Nephron progenitor cell (in vitro differentiated cells): ENCODE results near the gene EHD1.

ENCODE experiments used
- DNase-seq: peaks from one replicate; pipeline ENCODE4 v3.0.0; 2021
- H3K27ac Mint-ChIP-seq: 2 replicates; pipeline ENCODE4 v1.8.0; 2021; ENCODE audit warnings: mild to moderate bottlenecking, moderate library complexity, mixed read lengths
- H3K27me3 Mint-ChIP-seq: 2 replicates; pipeline ENCODE4 v1.8.0; 2021; ENCODE audit warnings: mild to moderate bottlenecking, low read depth, mixed read lengths; ENCODE audit not compliant: poor library complexity
- H3K36me3 Mint-ChIP-seq: 2 replicates; pipeline ENCODE4 v1.8.0; 2021; ENCODE audit warnings: low read depth, mixed read lengths
- H3K4me1 Mint-ChIP-seq: 2 replicates; pipeline ENCODE4 v1.8.0; 2021; ENCODE audit warnings: mixed read lengths
- H3K4me3 Mint-ChIP-seq: 2 replicates; pipeline ENCODE4 v1.8.0; 2021; ENCODE audit warnings: mild to moderate bottlenecking, moderate library complexity, mixed read lengths
- H3K9me3 Mint-ChIP-seq: 2 replicates; pipeline ENCODE4 v1.8.0; 2021; ENCODE audit warnings: mild to moderate bottlenecking, moderate library complexity, mixed read lengths
- CTCF ChIP-seq: fragments of 200-600 bp; sonication (generic); IDR thresholded peaks from 2 replicates; pipeline ENCODE4 v1.5.0; 2021; ENCODE audit warnings: antibody characterized with exemption

Gene EHD1

DNA sequence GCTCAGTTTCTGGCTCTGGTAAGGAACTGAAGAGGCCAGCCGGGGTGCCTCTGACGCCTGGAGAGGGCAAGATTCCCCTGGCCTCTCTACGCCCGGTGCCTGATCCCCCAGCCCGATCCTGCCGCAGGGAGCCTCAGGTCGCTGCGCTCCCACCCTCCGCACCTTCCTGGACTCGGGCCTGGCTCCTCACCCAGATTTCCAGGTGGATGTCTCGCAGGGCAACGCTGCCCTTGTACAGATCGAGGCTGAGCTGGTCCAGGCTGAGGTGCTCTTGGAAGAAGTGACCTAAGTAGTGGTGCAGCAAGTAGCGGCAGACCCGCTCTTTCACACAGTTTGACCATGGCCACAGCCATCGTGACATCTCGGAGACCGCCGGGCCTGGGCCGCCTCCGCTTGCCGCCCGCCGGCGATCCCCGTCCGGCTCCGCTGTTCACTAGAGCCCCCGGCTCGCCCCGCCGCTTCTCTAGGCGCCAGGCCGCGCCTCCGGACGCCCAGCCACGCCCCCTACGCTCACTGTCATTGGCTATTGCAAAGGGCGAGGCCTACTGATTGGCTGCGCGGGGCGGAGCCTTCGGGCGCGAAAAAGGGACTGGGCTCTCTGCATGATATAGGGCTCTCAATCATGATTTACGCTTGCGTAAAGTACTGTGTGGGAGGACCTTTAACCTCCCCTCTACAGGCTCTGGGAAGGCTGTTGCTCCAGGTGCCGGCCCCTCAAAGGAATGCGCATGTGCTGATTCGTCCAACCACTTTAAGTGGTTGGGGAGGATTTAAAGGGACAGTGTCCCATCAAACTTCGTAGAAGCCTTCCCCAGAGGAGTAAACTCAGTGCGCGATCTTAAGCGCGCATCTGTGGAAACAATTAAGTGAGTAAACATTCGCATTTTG lies 38.6 kb upstream of the EHD1 start, which contains the start of gene ATG2A:
ATG2A (minus strand) TSS at position 435 of the 888 bp plus-strand sequence; CDS start at position 361, 74 bp downstream.
- H3K27me3 Mint-ChIP-seq, result peaks cover 4% of the 10 kb centered on the region
- H3K4me3 Mint-ChIP-seq, result peak within 1 kb of the TSS; percentile 91
- peaks cover 5% of the 10 kb centered on the region for H3K36me3 Mint-ChIP-seq
- TF ChIP-seq CTCF, result no peak
- peaks cover 56% of the 10 kb centered on the region for H3K4me1 Mint-ChIP-seq
- peak within 1 kb of the TSS; percentile 99 for H3K27ac Mint-ChIP-seq
- DNase-seq, result peak; percentile 99
- no peaks in the 10 kb centered on the region for H3K9me3 Mint-ChIP-seq

DNA sequence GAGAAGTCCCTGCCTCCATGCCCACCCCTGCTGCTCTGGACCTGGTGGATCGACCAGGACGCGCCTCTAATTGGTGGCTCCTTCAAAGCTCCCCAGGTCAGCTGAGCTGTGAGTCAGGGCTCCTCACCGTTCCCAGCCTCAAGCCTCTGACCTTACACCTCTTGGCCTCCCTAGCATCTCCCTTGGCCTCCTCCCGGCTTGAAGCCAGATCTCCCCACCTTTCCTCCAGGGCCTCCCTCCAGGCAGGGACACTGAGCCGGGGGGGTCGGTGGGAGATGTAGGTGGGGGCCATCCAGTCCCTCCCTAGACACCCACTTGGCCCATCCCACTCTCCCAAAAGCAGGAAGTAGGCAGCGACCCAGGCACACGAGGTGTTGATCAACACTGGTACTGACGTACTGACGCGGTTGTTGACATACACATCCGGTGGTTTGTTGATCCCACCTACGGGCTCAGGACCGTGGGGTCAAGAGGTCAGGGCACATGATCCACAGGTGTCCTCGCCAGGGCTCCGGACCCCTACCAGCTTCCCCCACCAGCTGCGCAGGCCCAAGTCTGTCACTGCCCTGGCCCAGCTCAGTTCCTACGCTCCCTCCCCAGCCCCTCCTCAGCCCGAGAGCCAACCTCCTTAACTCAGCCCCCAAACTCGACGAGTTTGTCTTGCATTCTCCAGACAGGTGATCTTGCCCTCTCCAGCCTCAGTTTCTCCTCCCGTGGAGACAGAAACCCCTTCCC lies 37.8 kb upstream of the EHD1 start:
- Mint-ChIP-seq H3K9me3 (no peaks in the 10 kb centered on the region), H3K4me1 (peaks cover 50% of the 10 kb centered on the region), H3K36me3 (peaks cover 11% of the 10 kb centered on the region), H3K27me3 (peaks cover 4% of the 10 kb centered on the region), H3K27ac (peak overlapping the region; percentile 97), H3K4me3 (peak overlapping the region; percentile 91)
- peak; percentile 35 for DNase-seq
- TF ChIP-seq CTCF, result no peak

DNA sequence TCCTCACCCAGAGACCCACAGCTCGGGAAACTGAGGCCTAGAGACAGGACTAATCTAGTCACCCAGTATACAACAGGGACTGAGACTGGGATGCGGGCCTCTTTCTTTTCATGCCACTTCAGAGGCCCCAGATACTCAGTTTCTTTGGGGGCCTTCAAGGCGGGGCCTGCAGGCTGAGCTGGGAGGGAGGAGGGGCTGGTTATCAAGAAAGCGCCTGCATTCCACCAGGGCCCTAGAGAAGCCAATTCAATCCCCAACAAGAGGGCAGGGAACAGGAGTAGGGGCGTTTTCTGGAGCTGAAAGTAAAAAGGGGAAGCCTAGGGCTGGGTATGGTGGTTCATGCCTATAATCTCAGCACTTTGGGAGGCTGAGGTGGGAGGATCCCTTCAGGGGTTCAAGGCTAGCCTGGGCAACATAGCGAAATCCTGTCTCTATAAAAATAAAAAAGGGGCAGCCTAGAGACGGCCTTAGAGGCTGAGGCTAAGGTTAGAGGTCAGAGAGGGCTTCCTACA lies 37.0 kb upstream of the EHD1 start:
- Mint-ChIP-seq H3K4me3 (peak overlapping the region; percentile 91), H3K27me3 (peaks cover 4% of the 10 kb centered on the region), H3K4me1 (peaks cover 46% of the 10 kb centered on the region), H3K9me3 (no peaks in the 10 kb centered on the region), H3K36me3 (peaks cover 11% of the 10 kb centered on the region), H3K27ac (no peak overlapping the region)
- no peak for TF ChIP-seq CTCF
- no peak for DNase-seq

DNA sequence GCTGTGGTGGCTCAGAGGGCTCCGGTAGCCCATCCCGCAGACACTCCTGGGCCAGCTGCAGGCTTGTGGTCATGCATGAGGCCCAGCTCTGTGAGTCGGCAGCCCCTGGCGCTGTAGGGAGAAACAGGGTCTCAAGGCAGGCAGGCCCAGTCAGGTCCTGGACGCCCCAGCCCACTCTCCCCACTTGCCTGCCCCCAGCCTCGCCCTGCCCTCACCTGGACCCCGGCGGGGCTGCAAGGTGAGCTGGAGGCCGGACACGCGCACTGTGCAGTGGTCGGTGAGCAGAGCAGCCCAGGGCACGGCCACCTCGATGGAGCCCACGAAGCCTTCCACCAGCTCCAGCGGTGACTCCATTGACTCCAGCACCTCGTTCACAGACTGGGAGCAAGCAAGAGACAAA lies 35.7 kb upstream of the EHD1 start:
- Mint-ChIP-seq H3K36me3 (peaks cover 11% of the 10 kb centered on the region), H3K27ac (peak overlapping the region; percentile 91), H3K27me3 (no peaks in the 10 kb centered on the region), H3K4me3 (no peak overlapping the region), H3K9me3 (no peaks in the 10 kb centered on the region), H3K4me1 (peaks cover 33% of the 10 kb centered on the region)
- TF ChIP-seq CTCF, result no peak
- no peak for DNase-seq

GRCh38 chr11:64913171-64913727 lies 34.8 kb upstream of the EHD1 start:
- Mint-ChIP-seq H3K4me3 (no peak overlapping the region), H3K36me3 (peaks cover 11% of the 10 kb centered on the region), H3K27ac (no peak overlapping the region), H3K27me3 (no peaks in the 10 kb centered on the region), H3K9me3 (no peaks in the 10 kb centered on the region), H3K4me1 (peaks cover 33% of the 10 kb centered on the region)
- TF ChIP-seq CTCF, result no peak
- DNase-seq, result no peak
